SK-N-SH treated with all-trans-retinoic acid at 6 μM for 48 hours (cell line): ENCODE measurements around the gene GCC1.

Source experiments
- ARNTL ChIP-seq: fragments of 450-650 bp; formaldehyde crosslinking; IDR thresholded peaks from 2 replicates; pipeline ENCODE4 v1.5.0; 2020; ENCODE audit warnings: low read depth, mild to moderate bottlenecking, moderate library complexity, borderline replicate concordance
- CREB5 ChIP-seq: fragments of 250-450 bp; sonication (Bioruptor Pico); IDR thresholded peaks from 2 replicates; pipeline ENCODE4 v1.5.1; 2020; ENCODE audit warnings: low read depth, mild to moderate bottlenecking, moderate library complexity
- CSDC2 ChIP-seq: fragments of 250-450 bp; sonication (Bioruptor Pico); IDR thresholded peaks from 2 replicates; pipeline ENCODE4 v1.5.0; 2020; ENCODE audit warnings: mild to moderate bottlenecking, moderate library complexity
- CSRNP3 ChIP-seq: fragments of 250-450 bp; sonication (Bioruptor Pico); IDR thresholded peaks from 2 replicates; pipeline ENCODE4 v1.5.1; 2021; ENCODE audit warnings: mild to moderate bottlenecking, moderate library complexity
- ESRRG ChIP-seq: fragments of 250-450 bp; sonication (Bioruptor Pico); IDR thresholded peaks from 2 replicates; pipeline ENCODE4 v1.6.1; 2021; ENCODE audit warnings: mild to moderate bottlenecking
- ISL1 ChIP-seq: fragments of 250-450 bp; sonication (Bioruptor Pico); IDR thresholded peaks from 2 replicates; pipeline ENCODE4 v2.1.2; 2022; ENCODE audit warnings: mild to moderate bottlenecking, moderate library complexity
- PATZ1 ChIP-seq: fragments of 250-450 bp; sonication (Bioruptor Pico); IDR thresholded peaks from 2 replicates; pipeline ENCODE4 v1.8.0; 2020; ENCODE audit warnings: mild to moderate bottlenecking, moderate library complexity, borderline replicate concordance
- POU6F1 ChIP-seq: fragments of 250-450 bp; sonication (Bioruptor Pico); IDR thresholded peaks from 2 replicates; pipeline ENCODE4 v1.8.0; 2021; ENCODE audit warnings: low read depth, mild to moderate bottlenecking, moderate library complexity, borderline replicate concordance
- SNAI2 ChIP-seq: fragments of 250-450 bp; sonication (Bioruptor Pico); IDR thresholded peaks from 2 replicates; pipeline ENCODE4 v1.5.0; 2020; ENCODE audit warnings: mild to moderate bottlenecking, moderate library complexity
- TCF4 ChIP-seq: fragments of 250-450 bp; sonication (Bioruptor Pico); IDR thresholded peaks from 2 replicates; pipeline ENCODE4 v1.8.0; 2021; ENCODE audit warnings: mild to moderate bottlenecking, moderate library complexity, borderline replicate concordance
- ZC3H10 ChIP-seq: fragments of 250-450 bp; sonication (Bioruptor Pico); IDR thresholded peaks from 2 replicates; pipeline ENCODE4 v1.5.1; 2021; ENCODE audit warnings: mild to moderate bottlenecking, moderate library complexity
- ZFP3 ChIP-seq: fragments of 250-450 bp; sonication (Bioruptor Pico); IDR thresholded peaks from 2 replicates; pipeline ENCODE4 v1.5.0; 2020; ENCODE audit warnings: mild to moderate bottlenecking, moderate library complexity
- ZFP30 ChIP-seq: fragments of 450-650 bp; formaldehyde crosslinking; IDR thresholded peaks from 2 replicates; pipeline ENCODE4 v1.5.0; 2022; ENCODE audit warnings: mild to moderate bottlenecking, moderate library complexity
- ZNF70 ChIP-seq: fragments of 450-650 bp; formaldehyde crosslinking; IDR thresholded peaks from 2 replicates; pipeline ENCODE4 v1.5.0; 2020; ENCODE audit warnings: mild to moderate bottlenecking, moderate library complexity

- no peak for TF ChIP-seq TCF4 (CRISPR knock-in tag)
- TF ChIP-seq CSRNP3 = no peak
- no peak for TF ChIP-seq CREB5
- no peak for TF ChIP-seq ZFP30 (CRISPR knock-in tag)
- TF ChIP-seq PATZ1 = no peak
- TF ChIP-seq ZFP3 (CRISPR knock-in tag) = no peak
- no peak for TF ChIP-seq ZC3H10 (CRISPR knock-in tag)
- TF ChIP-seq ARNTL (CRISPR knock-in tag) = no peak
- TF ChIP-seq ISL1 (CRISPR knock-in tag) = no peak
- no peak for TF ChIP-seq SNAI2
- TF ChIP-seq CSDC2 (CRISPR knock-in tag) = no peak
- no peak for TF ChIP-seq POU6F1
- no peak for TF ChIP-seq ESRRG (CRISPR knock-in tag)
- no peak for TF ChIP-seq ZNF70 (CRISPR knock-in tag)
Observed at GRCh38 chr7:127557803-127558202, 27.6 kb downstream of the GCC1 start.
